Femur (tissue), 1 donor: ENCODE data around the gene RAD54L2.
A peak's percentile ranks its signal among the peaks of the same experiment; 100 is the strongest.
"Not testable (repeated sequence)": the region's sequence is repeated elsewhere in the genome, so short reads cannot be mapped to it uniquely, and the experiment has no call there.

Experiments used
- DNase-seq: peaks from one replicate; pipeline ENCODE4 v3.0.0-alpha.2; 2017

Gene RAD54L2, protein sequence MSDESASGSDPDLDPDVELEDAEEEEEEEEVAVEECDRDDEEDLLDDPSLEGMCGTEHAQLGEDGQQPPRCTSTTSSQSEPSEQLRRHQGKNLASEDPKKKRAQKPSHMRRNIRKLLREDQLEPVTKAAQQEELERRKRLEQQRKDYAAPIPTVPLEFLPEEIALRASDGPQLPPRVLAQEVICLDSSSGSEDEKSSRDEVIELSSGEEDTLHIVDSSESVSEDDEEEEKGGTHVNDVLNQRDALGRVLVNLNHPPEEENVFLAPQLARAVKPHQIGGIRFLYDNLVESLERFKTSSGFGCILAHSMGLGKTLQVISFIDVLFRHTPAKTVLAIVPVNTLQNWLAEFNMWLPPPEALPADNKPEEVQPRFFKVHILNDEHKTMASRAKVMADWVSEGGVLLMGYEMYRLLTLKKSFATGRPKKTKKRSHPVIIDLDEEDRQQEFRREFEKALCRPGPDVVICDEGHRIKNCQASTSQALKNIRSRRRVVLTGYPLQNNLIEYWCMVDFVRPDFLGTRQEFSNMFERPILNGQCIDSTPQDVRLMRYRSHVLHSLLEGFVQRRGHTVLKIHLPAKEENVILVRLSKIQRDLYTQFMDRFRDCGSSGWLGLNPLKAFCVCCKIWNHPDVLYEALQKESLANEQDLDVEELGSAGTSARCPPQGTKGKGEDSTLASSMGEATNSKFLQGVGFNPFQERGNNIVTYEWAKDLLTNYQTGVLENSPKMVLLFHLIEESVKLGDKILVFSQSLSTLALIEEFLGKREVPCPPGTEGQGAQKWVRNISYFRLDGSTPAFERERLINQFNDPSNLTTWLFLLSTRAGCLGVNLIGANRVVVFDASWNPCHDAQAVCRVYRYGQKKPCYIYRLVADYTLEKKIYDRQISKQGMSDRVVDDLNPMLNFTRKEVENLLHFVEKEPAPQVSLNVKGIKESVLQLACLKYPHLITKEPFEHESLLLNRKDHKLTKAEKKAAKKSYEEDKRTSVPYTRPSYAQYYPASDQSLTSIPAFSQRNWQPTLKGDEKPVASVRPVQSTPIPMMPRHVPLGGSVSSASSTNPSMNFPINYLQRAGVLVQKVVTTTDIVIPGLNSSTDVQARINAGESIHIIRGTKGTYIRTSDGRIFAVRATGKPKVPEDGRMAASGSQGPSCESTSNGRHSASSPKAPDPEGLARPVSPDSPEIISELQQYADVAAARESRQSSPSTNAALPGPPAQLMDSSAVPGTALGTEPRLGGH (N-terminal part only)

GRCh38 chr3:51538459-51539290 is at the start of gene RAD54L2:
RAD54L2 (plus strand) TSS chr3:51538719; CDS start chr3:51590421, 51,702 bp downstream.
- peak; percentile 88 for DNase-seq

GRCh38 chr3:51498876-51499738 is 39.4 kb upstream of the RAD54L2 start:
- DNase-seq, result peak; percentile 96

DNA sequence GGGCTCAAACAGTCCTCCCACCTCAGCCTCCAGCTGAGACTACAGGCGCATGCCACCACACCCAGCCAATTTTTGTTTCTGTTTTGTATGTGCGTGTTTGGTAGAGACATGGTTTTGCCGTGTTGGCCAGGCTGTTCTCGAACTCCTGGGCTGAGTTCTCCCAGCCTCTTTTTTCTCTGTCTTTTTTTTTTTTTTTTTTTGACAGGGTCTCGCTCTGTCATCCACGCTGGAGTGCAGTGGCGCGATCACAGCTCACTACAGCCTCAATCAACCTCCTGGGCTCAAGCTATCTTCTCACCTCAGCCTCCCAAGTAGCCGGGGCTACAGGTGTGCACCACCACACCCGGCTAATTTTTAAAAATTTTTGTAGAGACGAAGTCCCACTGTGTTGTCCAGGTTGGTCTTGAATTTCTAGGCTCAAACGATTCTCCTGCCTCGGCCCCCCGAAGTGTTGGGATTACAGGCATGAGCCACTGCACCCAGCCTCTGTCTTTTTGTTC is 37.8 kb upstream of the RAD54L2 start:
- DNase-seq, result peak; percentile 34

GRCh38 chr3:51501833-51502561 is 36.5 kb upstream of the RAD54L2 start:
- peak; percentile 83 for DNase-seq

DNA sequence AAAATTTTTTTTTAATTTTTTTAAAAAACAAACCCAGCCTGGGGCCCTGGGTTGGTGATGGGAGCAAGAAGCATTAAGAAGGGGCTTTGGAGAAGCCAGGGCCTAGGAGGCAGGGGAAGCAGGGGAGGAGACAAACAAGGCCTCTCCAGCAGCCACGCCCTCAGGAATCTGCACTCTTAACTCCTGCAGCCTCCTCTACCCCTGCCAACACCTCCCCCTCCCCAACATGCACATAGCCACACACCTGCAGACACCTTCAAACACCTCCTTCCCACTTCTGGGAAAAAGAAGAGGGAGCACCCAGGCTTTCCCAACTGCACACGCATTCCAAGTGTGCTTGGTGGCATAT is 36.0 kb upstream of the RAD54L2 start:
- DNase-seq, result no peak

- DNase-seq, result no peak
Measured at GRCh38 chr3:51503007-51503406, 35.5 kb upstream of the RAD54L2 start.

- DNase-seq, result no peak
Measured at GRCh38 chr3:51508255-51508654, 30.3 kb upstream of the RAD54L2 start.

DNA sequence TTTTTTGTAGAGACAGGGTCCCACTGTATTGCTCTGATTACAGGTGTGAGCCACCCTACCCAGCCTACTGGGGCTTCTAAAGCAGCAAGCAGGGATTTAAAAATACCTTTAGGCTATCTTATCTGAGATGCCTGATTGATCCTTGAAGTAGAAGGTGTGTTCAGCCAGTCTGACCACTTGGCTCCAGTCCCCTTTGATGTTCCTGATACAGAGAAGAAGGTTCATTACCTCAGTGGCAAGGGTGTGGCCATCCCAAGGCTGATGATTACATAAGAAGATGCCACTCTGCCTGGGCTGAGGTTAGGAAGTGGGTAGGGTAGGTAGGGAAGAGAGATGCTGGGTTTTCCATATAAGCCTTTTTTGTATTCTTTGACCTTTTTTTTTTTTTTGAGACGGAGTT is 27.5 kb upstream of the RAD54L2 start:
- DNase-seq, result no peak

- no peak for DNase-seq
Measured at GRCh38 chr3:51514210-51514609, 24.3 kb upstream of the RAD54L2 start.

DNA sequence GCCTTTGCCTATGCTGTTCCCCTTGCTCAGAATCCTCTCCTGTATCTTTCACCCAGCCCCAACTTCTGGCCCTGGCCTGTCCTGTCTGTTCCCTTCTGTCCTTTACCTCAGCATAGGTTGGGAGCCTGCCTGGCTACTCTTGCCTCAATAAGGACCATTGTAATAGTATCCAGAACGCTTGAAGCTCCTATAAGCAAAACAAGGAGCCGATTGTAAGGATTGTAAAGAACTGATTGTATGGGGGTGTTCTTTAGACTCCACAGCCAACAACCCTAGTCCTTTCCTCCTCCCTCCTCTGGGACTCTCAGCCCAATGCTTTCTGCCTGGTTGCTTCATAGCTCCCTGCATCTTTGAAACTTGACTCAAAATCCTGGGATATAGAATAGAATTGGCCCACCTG is 18.7 kb upstream of the RAD54L2 start:
- no peak for DNase-seq

DNA sequence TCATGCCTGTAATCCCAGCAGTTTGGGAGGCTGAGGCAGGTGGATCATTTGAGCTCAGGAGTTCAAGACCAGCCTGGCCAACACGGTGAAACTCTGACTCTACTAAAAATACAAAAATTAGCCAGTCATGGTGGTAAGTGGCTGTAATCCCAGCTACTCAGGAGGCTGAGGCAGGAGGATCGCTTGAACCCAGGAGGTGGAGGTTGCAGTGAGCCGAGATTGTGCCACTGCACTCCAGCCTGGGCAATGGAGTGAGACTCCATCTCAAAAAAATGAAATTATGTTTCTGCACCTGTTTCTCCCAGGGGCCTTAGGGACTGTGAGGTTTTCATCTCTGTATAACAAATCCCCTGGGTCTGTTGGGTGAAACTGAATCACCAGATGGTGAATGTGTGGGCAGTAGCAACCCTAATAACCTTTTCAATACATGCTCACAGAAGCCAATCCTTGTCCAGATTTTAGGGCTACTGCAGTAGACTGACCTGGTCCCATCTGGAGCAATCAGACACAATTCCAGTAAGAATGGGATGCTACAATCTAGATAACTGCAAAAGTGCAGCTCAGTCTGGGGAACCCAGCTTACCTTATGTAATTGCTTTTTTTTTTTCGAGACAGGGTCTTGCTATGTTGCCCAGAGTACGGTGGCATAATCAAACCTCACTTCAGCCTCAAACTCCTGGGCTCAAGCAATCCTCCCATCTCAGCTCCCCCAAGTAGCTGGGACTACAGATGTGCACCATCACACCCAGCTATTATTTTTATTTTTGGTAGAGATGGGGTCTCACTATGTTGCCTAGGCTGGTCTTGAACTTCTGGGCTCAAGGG is 17.4 kb upstream of the RAD54L2 start:
- DNase-seq, result not testable (repeated sequence)

- no peak for DNase-seq
Measured at GRCh38 chr3:51522273-51522962, 16.1 kb upstream of the RAD54L2 start.

DNA sequence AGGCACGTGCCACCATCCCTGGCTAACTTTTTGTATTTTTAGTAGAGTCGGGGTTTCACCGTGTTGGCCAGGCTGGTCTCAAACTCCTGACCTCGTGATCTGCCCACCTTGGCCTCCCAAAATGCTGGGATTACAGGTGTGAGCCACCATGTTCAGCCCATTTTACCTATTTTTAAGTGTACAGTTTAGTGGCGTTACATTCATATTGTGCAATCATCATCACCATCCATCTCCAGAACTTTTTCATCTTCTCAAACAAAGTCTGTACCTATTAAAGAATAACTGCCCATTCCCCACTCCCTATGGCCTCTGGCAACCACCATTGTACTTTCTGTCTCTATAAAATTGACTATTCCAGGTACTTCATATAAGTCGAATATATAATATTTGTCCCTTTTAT is 13.6 kb upstream of the RAD54L2 start:
- not testable (repeated sequence) for DNase-seq

DNA sequence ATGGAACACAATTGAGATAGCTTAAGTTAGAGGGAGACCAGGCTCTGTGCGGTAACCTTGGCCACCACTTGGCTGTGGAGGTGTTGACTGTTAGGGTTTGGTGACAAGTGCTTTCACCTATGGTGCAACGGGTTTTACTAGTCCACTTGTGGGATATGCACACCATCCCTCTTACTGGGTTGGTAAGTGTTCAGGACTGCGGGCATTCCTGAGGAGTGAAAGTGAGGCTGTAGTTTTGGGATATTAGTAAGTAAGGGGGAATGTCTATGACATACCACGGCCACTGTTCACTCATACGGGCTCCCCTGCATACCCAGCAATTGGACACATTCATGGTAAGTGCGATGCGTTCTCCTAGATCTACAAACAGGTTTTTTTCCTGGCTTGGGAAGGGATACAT is 8.0 kb upstream of the RAD54L2 start:
- DNase-seq, result no peak

DNA sequence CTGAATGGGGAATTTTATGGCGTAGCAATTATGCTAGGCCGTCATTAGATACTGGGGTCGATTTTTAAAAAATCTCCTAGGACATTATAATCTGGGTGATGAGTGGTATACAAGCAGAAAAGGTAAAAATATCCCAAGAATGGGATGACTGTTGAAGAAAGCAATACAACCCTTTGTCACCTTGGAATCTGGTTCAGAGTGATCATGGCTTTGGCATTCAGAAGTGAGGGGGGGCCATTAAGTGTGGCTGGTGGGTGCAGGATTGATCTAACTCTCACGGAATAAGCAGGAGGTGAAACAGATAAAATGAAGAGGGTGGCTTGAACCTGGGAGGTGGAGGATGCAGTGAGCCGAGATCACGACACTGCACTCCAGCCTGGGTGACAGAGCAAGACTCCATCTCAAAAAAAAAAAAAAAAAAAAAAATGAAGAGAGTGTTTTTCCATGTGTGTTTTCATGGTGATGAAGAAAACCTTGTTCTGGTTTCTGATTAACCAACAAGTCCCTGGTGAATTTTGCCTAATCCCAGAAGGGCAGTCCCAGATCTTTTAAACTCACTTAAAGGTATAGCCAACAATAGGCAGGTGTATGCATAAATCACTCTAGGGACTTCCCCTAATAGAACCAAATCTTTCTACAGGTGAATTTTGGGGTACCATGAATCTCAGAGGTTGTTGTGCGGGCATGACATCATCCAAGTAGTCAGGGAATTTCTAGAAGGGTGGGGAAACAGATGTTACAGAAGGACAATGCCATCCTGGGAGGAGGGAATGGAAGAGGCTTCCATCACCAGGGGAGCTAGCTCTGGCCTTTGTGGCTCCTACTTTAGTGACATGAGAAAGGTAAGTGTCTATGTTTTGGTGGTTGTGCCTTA is 3.1 kb upstream of the RAD54L2 start:
- DNase-seq, result no peak

- not testable (repeated sequence) for DNase-seq
Measured at GRCh38 chr3:51537631-51538030, 888 bp upstream of the RAD54L2 start.

- peak; percentile 18 for DNase-seq
Measured at GRCh38 chr3:51538115-51538458, 432 bp upstream of the RAD54L2 start.
